HepG2 (cell line): ENCODE results near the gene SLC38A2. TPM values are rescaled to one million over a fixed set of nuclear protein-coding genes. Genes with fewer than 3 reads are reported as not detected.

Source experiments
- AGO2 ChIP-seq: fragments of 200-400 bp; formaldehyde crosslinking; optimal IDR thresholded peaks from 2 replicates; pipeline ENCODE3; 2017; ENCODE audit warnings: mild to moderate bottlenecking, low read depth, low read length, moderate library complexity
- ATF1 ChIP-seq: IDR thresholded peaks from 2 replicates; pipeline ENCODE4 v1.6.1; 2016; ENCODE audit warnings: mild to moderate bottlenecking, control low read depth
- EP300 ChIP-seq, 3 experiments: sonication (generic) in 1 of 3; formaldehyde crosslinking in 1 of 3; IDR thresholded peaks; 2 replicates each; pipeline versions ENCODE4 v1.5.1 to v1.6.1; 2011 to 2020; ENCODE audit warnings: low read depth in 2 of 3, low read length in 2 of 3, borderline replicate concordance in 1 of 3, improper control_type of control experiment in 1 of 3, mild to moderate bottlenecking in 1 of 3, missing genetic modification reagents in 1 of 3, moderate library complexity in 1 of 3
- HDAC1 ChIP-seq: sonication (generic); formaldehyde crosslinking; IDR thresholded peaks from 2 replicates; pipeline ENCODE4 v1.5.1; 2020; ENCODE audit warnings: mild to moderate bottlenecking, missing genetic modification reagents
- HNRNPH1 ChIP-seq: fragments of 200-400 bp; formaldehyde crosslinking; optimal IDR thresholded peaks from 2 replicates; pipeline ENCODE3; 2017; ENCODE audit warnings: mild to moderate bottlenecking, low read depth, low read length
- MEIS2 ChIP-seq: sonication (generic); formaldehyde crosslinking; IDR thresholded peaks from 2 replicates; pipeline ENCODE4 v1.9.0; 2021; ENCODE audit warnings: mild to moderate bottlenecking, missing genetic modification reagents
- MXI1 ChIP-seq: IDR thresholded peaks from 3 replicates; pipeline ENCODE4 v1.6.1; 2012; ENCODE audit warnings: low read depth, low read length, inconsistent platforms, borderline replicate concordance
- SALL1 ChIP-seq: sonication (generic); formaldehyde crosslinking; IDR thresholded peaks from 2 replicates; pipeline ENCODE4 v1.8.0; 2022; ENCODE audit warnings: mild to moderate bottlenecking, missing genetic modification reagents
- SMAD1 ChIP-seq: sonication (generic); formaldehyde crosslinking; IDR thresholded peaks from 2 replicates; pipeline ENCODE4 v1.4.0; 2020; ENCODE audit warnings: missing genetic modification reagents, low read depth, mild to moderate bottlenecking, borderline replicate concordance
- SP1 ChIP-seq, 2 experiments: fragments of 450-650 bp in 1 of 2; sonication (generic) in 1 of 2; formaldehyde crosslinking in 1 of 2; IDR thresholded peaks; 2 replicates each; pipeline versions ENCODE4 v1.4.0 to v1.6.1; 2016 to 2020; ENCODE audit warnings: missing genetic modification reagents in 1 of 2
- TP53 ChIP-seq: sonication (generic); formaldehyde crosslinking; conservative IDR thresholded peaks from 2 replicates; pipeline ENCODE4 v1.4.0; 2020; ENCODE audit warnings: missing genetic modification reagents
- TRIM24 ChIP-seq: sonication (generic); formaldehyde crosslinking; IDR thresholded peaks from 2 replicates; pipeline ENCODE4 v1.8.0; 2022; ENCODE audit warnings: mild to moderate bottlenecking, missing genetic modification reagents
- ZNF12 ChIP-seq: sonication (generic); formaldehyde crosslinking; IDR thresholded peaks from 2 replicates; pipeline ENCODE4 v1.5.0; 2020; ENCODE audit warnings: missing genetic modification reagents
- ZNF432 ChIP-seq: sonication (generic); formaldehyde crosslinking; IDR thresholded peaks from 2 replicates; pipeline ENCODE4 v1.5.0; 2020; ENCODE audit warnings: missing genetic modification reagents, mild to moderate bottlenecking, borderline replicate concordance
- ZNF501 ChIP-seq: sonication (generic); formaldehyde crosslinking; IDR thresholded peaks from 2 replicates; pipeline ENCODE4 v1.5.1; 2020; ENCODE audit warnings: mild to moderate bottlenecking, moderate library complexity, missing genetic modification reagents
- ZNF816 ChIP-seq: sonication (generic); formaldehyde crosslinking; IDR thresholded peaks from 2 replicates; pipeline ENCODE4 v1.8.0; 2022; ENCODE audit warnings: missing genetic modification reagents, mild to moderate bottlenecking, borderline replicate concordance
- ZSCAN20 ChIP-seq: sonication (generic); formaldehyde crosslinking; IDR thresholded peaks from 2 replicates; pipeline ENCODE4 v1.4.0; 2020; ENCODE audit warnings: missing genetic modification reagents, mild to moderate bottlenecking, borderline replicate concordance
- ZSCAN22 ChIP-seq: sonication (generic); formaldehyde crosslinking; IDR thresholded peaks from 2 replicates; pipeline ENCODE4 v1.4.0; 2020; ENCODE audit warnings: mild to moderate bottlenecking, missing genetic modification reagents
- polyA plus RNA-seq, 8 experiments: library from polyadenylated mRNA; depleted of rRNA in 3 of 8; stranded (reverse) in 7 of 8; unstranded in 1 of 8; fragments of >200 nt; fragmentation: Illumina TruSeq in 4 of 8; extraction: Trizol in 4 of 8; gene quantifications; 2 replicates each; pipeline versions ENCODE4 v1.2.1 to v1.2.3, GENCODE V29; 2011 to 2016; ENCODE audit warnings: low read depth in 4 of 8, missing spikeins in 1 of 8, mixed read lengths in 1 of 8; ENCODE audit not compliant: insufficient read depth in 1 of 8
- total RNA-seq, 5 experiments: library from RNA; depleted of rRNA; stranded (reverse); fragments of >200 nt; fragmentation: Illumina TruSeq; extraction: Trizol; gene quantifications; 2 replicates each; pipeline ENCODE4 v1.2.3, GENCODE V29; 2016; ENCODE audit warnings: low read depth in 1 of 5
- TF ChIP-seq, protein P1 (sequence below): sonication (generic); formaldehyde crosslinking; IDR thresholded peaks from 2 replicates; pipeline ENCODE4 v1.8.1; 2022; ENCODE audit warnings: mild to moderate bottlenecking, missing genetic modification reagents
- TF ChIP-seq, protein P2 (sequence below): sonication (generic); formaldehyde crosslinking; IDR thresholded peaks from 2 replicates; pipeline ENCODE4 v1.5.0; 2020; ENCODE audit warnings: mild to moderate bottlenecking, missing genetic modification reagents
- TF ChIP-seq, protein P3 (sequence below): IDR thresholded peaks from 2 replicates; pipeline ENCODE4 v1.4.0; 2020; ENCODE audit warnings: mild to moderate bottlenecking, missing genetic modification reagents
- TF ChIP-seq, protein P4 (sequence below): sonication (generic); formaldehyde crosslinking; IDR thresholded peaks from 2 replicates; pipeline ENCODE4 v1.4.0; 2020; ENCODE audit warnings: missing genetic modification reagents, borderline replicate concordance

Gene SLC38A2
- total and polyA plus RNA-seq, 2 of the 13 experiments (the other 11 are each of a cell fraction or from before 2014, with no cell fraction given), result 368 to 880 TPM

DNA sequence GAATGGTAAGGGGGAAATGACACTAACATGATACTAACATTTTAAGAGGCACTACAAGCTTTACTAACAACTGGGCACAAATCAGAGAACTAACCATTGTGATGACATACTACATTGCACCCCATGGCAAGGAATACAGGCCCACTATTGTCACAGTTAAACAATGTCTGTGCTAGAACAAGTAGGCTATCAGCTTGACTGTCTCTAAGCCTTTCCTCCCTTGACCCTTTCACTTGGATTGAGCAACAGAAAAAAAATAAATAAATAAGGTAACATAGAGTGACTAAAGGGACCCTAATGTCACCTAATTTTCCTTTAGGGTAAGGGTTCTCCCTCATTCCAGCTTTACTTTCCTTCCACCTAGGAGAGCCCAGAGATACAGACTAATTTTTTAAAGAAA is 4.4 kb downstream of the SLC38A2 start (continued):
- TF ChIP-seq, protein P1, sequence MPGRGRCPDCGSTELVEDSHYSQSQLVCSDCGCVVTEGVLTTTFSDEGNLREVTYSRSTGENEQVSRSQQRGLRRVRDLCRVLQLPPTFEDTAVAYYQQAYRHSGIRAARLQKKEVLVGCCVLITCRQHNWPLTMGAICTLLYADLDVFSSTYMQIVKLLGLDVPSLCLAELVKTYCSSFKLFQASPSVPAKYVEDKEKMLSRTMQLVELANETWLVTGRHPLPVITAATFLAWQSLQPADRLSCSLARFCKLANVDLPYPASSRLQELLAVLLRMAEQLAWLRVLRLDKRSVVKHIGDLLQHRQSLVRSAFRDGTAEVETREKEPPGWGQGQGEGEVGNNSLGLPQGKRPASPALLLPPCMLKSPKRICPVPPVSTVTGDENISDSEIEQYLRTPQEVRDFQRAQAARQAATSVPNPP, result no peak
- no peak for TF ChIP-seq ZSCAN22 (CRISPR knock-in tag)
- no peak for TF ChIP-seq ZNF816 (CRISPR knock-in tag)
- TF ChIP-seq TP53 (CRISPR knock-in tag), result no peak
- TF ChIP-seq, protein P2, sequence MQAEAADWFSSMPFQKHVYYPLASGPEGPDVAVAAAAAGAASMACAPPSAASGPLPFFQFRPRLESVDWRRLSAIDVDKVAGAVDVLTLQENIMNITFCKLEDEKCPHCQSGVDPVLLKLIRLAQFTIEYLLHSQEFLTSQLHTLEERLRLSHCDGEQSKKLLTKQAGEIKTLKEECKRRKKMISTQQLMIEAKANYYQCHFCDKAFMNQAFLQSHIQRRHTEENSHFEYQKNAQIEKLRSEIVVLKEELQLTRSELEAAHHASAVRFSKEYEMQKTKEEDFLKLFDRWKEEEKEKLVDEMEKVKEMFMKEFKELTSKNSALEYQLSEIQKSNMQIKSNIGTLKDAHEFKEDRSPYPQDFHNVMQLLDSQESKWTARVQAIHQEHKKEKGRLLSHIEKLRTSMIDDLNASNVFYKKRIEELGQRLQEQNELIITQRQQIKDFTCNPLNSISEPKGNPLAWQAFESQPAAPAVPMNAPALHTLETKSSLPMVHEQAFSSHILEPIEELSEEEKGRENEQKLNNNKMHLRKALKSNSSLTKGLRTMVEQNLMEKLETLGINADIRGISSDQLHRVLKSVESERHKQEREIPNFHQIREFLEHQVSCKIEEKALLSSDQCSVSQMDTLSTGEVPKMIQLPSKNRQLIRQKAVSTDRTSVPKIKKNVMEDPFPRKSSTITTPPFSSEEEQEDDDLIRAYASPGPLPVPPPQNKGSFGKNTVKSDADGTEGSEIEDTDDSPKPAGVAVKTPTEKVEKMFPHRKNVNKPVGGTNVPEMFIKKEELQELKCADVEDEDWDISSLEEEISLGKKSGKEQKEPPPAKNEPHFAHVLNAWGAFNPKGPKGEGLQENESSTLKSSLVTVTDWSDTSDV (CRISPR knock-in tag), result no peak
- TF ChIP-seq ZNF432, result no peak
- peak; percentile 25; the same call in 1 of the 3 replicates for TF ChIP-seq MXI1
- no peak for TF ChIP-seq TRIM24 (CRISPR knock-in tag)
- no peak for TF ChIP-seq HDAC1 (CRISPR knock-in tag)
- no peak for TF ChIP-seq ZNF501 (CRISPR knock-in tag)
- no peak for TF ChIP-seq SALL1 (CRISPR knock-in tag)
- no peak for TF ChIP-seq MEIS2 (CRISPR knock-in tag)
- peak; percentile 76 for TF ChIP-seq AGO2
- TF ChIP-seq SMAD1, result no peak
- no peak for TF ChIP-seq ZSCAN20 (CRISPR knock-in tag)
- no peak for TF ChIP-seq ZNF12 (CRISPR knock-in tag)
- TF ChIP-seq HNRNPH1, result no peak
- TF ChIP-seq, protein P3, sequence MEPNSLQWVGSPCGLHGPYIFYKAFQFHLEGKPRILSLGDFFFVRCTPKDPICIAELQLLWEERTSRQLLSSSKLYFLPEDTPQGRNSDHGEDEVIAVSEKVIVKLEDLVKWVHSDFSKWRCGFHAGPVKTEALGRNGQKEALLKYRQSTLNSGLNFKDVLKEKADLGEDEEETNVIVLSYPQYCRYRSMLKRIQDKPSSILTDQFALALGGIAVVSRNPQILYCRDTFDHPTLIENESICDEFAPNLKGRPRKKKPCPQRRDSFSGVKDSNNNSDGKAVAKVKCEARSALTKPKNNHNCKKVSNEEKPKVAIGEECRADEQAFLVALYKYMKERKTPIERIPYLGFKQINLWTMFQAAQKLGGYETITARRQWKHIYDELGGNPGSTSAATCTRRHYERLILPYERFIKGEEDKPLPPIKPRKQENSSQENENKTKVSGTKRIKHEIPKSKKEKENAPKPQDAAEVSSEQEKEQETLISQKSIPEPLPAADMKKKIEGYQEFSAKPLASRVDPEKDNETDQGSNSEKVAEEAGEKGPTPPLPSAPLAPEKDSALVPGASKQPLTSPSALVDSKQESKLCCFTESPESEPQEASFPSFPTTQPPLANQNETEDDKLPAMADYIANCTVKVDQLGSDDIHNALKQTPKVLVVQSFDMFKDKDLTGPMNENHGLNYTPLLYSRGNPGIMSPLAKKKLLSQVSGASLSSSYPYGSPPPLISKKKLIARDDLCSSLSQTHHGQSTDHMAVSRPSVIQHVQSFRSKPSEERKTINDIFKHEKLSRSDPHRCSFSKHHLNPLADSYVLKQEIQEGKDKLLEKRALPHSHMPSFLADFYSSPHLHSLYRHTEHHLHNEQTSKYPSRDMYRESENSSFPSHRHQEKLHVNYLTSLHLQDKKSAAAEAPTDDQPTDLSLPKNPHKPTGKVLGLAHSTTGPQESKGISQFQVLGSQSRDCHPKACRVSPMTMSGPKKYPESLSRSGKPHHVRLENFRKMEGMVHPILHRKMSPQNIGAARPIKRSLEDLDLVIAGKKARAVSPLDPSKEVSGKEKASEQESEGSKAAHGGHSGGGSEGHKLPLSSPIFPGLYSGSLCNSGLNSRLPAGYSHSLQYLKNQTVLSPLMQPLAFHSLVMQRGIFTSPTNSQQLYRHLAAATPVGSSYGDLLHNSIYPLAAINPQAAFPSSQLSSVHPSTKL (CRISPR knock-in tag), result no peak
- no peak for TF ChIP-seq ATF1
- TF ChIP-seq, protein P4, sequence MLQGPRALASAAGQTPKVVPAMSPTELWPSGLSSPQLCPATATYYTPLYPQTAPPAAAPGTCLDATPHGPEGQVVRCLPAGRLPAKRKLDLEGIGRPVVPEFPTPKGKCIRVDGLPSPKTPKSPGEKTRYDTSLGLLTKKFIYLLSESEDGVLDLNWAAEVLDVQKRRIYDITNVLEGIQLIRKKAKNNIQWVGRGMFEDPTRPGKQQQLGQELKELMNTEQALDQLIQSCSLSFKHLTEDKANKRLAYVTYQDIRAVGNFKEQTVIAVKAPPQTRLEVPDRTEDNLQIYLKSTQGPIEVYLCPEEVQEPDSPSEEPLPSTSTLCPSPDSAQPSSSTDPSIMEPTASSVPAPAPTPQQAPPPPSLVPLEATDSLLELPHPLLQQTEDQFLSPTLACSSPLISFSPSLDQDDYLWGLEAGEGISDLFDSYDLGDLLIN (CRISPR knock-in tag), result no peak
- TF ChIP-seq EP300 (IDR thresholded peaks at IDR 0.05; ENCODE audit: low read depth in 2 of 2, low read length in 2 of 2), result 0 out of 4 replicates have a peak, but pooled peaks of 1 of the 2 experiments have one; percentile 46
- no peak for TF ChIP-seq EP300 (CRISPR knock-in tag; IDR thresholded peaks at IDR 0.05; ENCODE audit: borderline replicate concordance)
- no peak for TF ChIP-seq SP1 (IDR thresholded peaks at IDR 0.05)
- TF ChIP-seq SP1 (CRISPR knock-in tag; IDR thresholded peaks at IDR 0.05), result no peak
